Panc1 (cell line): ENCODE measurements around the gene OPN4. TPM values are rescaled to one million over a fixed set of nuclear protein-coding genes. Genes with fewer than 3 reads are reported as not detected.

Experiments used
- ATAC-seq: fragments of 200-7000 bp; cut with Tn5 transposase; 2 replicates; pipeline ENCODE4 v1.9.1; 2020; ENCODE audit warnings: mild to moderate bottlenecking, moderate library complexity
- BruUV-seq: library from RNA; stranded (reverse); fragments of 400-500 nt; replicated peaks from 2 replicates; lab custom pipeline; 2021; lab: Mats Ljungman, UMichigan
- CTCF ChIA-PET: fragments of 300-600 bp; sonication (Branson Sonifier 250); formaldehyde crosslinking; loops from one replicate; lab custom pipeline; 2022; ENCODE audit warnings: antibody characterized with exemption; lab: Charles Lee
- POLR2A ChIA-PET: fragments of 300-600 bp; sonication (Branson Sonifier 250); formaldehyde crosslinking; loops from one replicate; lab custom pipeline; 2022; ENCODE audit warnings: antibody characterized with exemption; lab: Charles Lee
- DNase-seq: peaks from one replicate; pipeline ENCODE4 v3.0.0-alpha.2; 2010; ENCODE audit warnings: low read depth, low spot score
- H3K27ac ChIP-seq: 2 replicates; pipeline ENCODE4 v1.5.1; 2011; ENCODE audit warnings: mild to moderate bottlenecking, low read length, inconsistent platforms
- H3K27me3 ChIP-seq: fragments of 200-500 bp; sonication (Bioruptor generic); 2 replicates; pipeline ENCODE4 v1.6.0; 2014; ENCODE audit warnings: low read length, inconsistent platforms; ENCODE audit not compliant: control insufficient read depth, insufficient read depth
- H3K36me3 ChIP-seq: fragments of 200-500 bp; sonication (Bioruptor generic); 2 replicates; pipeline ENCODE4 v1.5.1; 2014; ENCODE audit warnings: inconsistent platforms, mild to moderate bottlenecking, low read length, moderate library complexity; ENCODE audit not compliant: control insufficient read depth, insufficient read depth
- H3K4me1 ChIP-seq: 2 replicates; pipeline ENCODE4 v1.5.1; 2011; ENCODE audit warnings: inconsistent platforms, mild to moderate bottlenecking, low read length, moderate library complexity; ENCODE audit not compliant: control insufficient read depth, insufficient read depth
- H3K4me3 ChIP-seq, 2 experiments: 2 replicates each; pipeline ENCODE4 v1.5.1; 2011 to 2012; ENCODE audit warnings: low read depth in 2 of 2, low read length in 2 of 2, mild to moderate bottlenecking in 2 of 2, inconsistent platforms in 1 of 2, moderate library complexity in 1 of 2
- H3K9me3 ChIP-seq: fragments of 200-500 bp; sonication (Bioruptor generic); 2 replicates; pipeline ENCODE4 v1.5.1; 2014; ENCODE audit warnings: low read depth, mild to moderate bottlenecking, inconsistent platforms, low read length, moderate library complexity; ENCODE audit not compliant: control insufficient read depth, insufficient read depth
- POLR2AphosphoS5 ChIP-seq: IDR thresholded peaks from 2 replicates; pipeline ENCODE4 v1.6.1; 2012; ENCODE audit warnings: mild to moderate bottlenecking, low read depth, low read length, moderate library complexity
- SIN3A ChIP-seq: IDR thresholded peaks from 2 replicates; pipeline ENCODE4 v1.6.1; 2012; ENCODE audit warnings: low read depth, mild to moderate bottlenecking, low read length, moderate library complexity, borderline replicate concordance; ENCODE audit not compliant: insufficient read depth
- TCF7L2 ChIP-seq: IDR thresholded peaks from 2 replicates; pipeline ENCODE4 v1.6.1; 2011; ENCODE audit warnings: mild to moderate bottlenecking, low read depth, low read length, inconsistent platforms
- in situ Hi-C: cut with HindIII; loops from 2 replicates; pipeline ENCODE4 v1.10.0; 2016; ENCODE audit warnings: low sequenced_read_pairs, low pct_unique_long_range_greater_than_20kb
- intact Hi-C: fragments of 100-400 bp; cut with micrococcal nuclease; formaldehyde crosslinking; loops from one replicate; pipeline ENCODE4 v1.10.0; 2022; ENCODE audit not compliant: unreplicated experiment
- total RNA-seq: library from RNA; stranded (reverse); gene quantifications from one replicate; pipeline ENCODE4 v1.2.1, GENCODE V29; 2021; ENCODE audit not compliant: unreplicated experiment
- TF ChIP-seq, protein P1 (sequence below): fragments of 450-650 bp; IDR thresholded peaks from 2 replicates; pipeline ENCODE4 v1.5.1; 2017; ENCODE audit warnings: mild to moderate bottlenecking
- TF ChIP-seq, protein P2 (sequence below), 2 experiments: IDR thresholded peaks; 2 replicates each; pipeline ENCODE4 v1.6.1; 2011 to 2012; ENCODE audit warnings: low read depth in 2 of 2, control low read depth in 1 of 2, low read length in 1 of 2, mild to moderate bottlenecking in 1 of 2, moderate library complexity in 1 of 2; ENCODE audit not compliant: insufficient read depth in 1 of 2

The OPN4 gene
- total RNA-seq, 1 experiment from 2014 or later: not detected

DNA sequence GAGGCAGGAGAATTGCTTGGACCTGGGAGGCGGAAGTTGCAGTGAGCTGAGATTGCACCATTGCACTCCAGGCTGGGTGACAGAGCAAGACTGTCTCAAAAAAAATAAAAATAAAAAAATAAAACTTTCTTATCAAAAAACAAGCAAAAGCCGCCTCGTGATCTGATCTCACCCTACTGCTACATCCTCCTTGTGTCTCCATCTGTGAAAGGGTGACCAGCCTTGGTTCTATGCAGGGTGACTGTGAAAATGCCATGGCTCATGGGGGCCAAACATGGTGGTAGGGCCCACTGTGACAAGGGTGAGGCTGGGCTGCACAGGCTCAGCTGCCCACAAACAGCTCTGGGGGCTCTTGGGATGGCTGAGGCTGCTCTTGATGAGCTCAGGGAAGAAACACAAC, 968 bp upstream of the OPN4 start:
- in situ Hi-C loops (no loop called here), intact Hi-C loops (no loop called here)
- Histone ChIP-seq H3K36me3 (no peaks in the 10 kb centered on the region), H3K9me3 (no peaks in the 10 kb centered on the region), H3K4me1 (peaks cover 13% of the 10 kb centered on the region), H3K27ac (no peak overlapping the region), H3K27me3 (no peaks in the 10 kb centered on the region), H3K4me3 (no peak overlapping the region)
- ATAC-seq (no peak), DNase-seq (no peak)
- TF ChIP-seq TCF7L2: no peak
- no peak for TF ChIP-seq SIN3A
- no peak for TF ChIP-seq POLR2AphosphoS5
- TF ChIP-seq, protein P1, sequence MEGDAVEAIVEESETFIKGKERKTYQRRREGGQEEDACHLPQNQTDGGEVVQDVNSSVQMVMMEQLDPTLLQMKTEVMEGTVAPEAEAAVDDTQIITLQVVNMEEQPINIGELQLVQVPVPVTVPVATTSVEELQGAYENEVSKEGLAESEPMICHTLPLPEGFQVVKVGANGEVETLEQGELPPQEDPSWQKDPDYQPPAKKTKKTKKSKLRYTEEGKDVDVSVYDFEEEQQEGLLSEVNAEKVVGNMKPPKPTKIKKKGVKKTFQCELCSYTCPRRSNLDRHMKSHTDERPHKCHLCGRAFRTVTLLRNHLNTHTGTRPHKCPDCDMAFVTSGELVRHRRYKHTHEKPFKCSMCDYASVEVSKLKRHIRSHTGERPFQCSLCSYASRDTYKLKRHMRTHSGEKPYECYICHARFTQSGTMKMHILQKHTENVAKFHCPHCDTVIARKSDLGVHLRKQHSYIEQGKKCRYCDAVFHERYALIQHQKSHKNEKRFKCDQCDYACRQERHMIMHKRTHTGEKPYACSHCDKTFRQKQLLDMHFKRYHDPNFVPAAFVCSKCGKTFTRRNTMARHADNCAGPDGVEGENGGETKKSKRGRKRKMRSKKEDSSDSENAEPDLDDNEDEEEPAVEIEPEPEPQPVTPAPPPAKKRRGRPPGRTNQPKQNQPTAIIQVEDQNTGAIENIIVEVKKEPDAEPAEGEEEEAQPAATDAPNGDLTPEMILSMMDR: no peak
- TF ChIP-seq, protein P2, sequence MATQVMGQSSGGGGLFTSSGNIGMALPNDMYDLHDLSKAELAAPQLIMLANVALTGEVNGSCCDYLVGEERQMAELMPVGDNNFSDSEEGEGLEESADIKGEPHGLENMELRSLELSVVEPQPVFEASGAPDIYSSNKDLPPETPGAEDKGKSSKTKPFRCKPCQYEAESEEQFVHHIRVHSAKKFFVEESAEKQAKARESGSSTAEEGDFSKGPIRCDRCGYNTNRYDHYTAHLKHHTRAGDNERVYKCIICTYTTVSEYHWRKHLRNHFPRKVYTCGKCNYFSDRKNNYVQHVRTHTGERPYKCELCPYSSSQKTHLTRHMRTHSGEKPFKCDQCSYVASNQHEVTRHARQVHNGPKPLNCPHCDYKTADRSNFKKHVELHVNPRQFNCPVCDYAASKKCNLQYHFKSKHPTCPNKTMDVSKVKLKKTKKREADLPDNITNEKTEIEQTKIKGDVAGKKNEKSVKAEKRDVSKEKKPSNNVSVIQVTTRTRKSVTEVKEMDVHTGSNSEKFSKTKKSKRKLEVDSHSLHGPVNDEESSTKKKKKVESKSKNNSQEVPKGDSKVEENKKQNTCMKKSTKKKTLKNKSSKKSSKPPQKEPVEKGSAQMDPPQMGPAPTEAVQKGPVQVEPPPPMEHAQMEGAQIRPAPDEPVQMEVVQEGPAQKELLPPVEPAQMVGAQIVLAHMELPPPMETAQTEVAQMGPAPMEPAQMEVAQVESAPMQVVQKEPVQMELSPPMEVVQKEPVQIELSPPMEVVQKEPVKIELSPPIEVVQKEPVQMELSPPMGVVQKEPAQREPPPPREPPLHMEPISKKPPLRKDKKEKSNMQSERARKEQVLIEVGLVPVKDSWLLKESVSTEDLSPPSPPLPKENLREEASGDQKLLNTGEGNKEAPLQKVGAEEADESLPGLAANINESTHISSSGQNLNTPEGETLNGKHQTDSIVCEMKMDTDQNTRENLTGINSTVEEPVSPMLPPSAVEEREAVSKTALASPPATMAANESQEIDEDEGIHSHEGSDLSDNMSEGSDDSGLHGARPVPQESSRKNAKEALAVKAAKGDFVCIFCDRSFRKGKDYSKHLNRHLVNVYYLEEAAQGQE (IDR thresholded peaks at IDR 0.05; ENCODE audit: insufficient read depth in 1 of 2, low read depth in 2 of 2, low read length in 1 of 2): no peak
- no TSS peak for BruUV-seq
- ChIA-PET CTCF (no interaction called here), POLR2A (no interaction called here)

DNA sequence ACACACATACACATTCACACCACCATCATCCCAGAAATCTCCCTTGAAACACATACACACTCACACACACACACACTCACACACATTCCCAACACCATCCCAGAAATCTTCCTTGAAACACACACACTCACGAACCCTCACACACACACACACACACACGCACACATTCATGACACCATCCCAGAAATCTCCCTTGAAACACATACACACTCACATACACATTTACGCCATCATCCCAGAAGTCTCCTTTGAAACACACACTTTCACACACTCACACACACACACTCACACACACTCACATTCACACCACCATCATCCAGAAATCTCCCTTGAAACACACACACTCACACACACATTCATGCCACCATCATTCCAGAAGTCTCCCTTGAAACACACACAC, 360 bp upstream of the OPN4 start:
- Histone ChIP-seq H3K36me3 (no peaks in the 10 kb centered on the region), H3K9me3 (no peaks in the 10 kb centered on the region), H3K27me3 (no peaks in the 10 kb centered on the region), H3K4me1 (peaks cover 8% of the 10 kb centered on the region), H3K4me3 (no peak overlapping the region), H3K27ac (no peak overlapping the region)
- DNase-seq (no peak), ATAC-seq (no peak)
- ChIA-PET CTCF (no interaction called here), POLR2A (no interaction called here)
- in situ Hi-C loops (no loop called here), intact Hi-C loops (no loop called here)
- no TSS peak for BruUV-seq
- TF ChIP-seq SIN3A (no peak), TCF7L2 (no peak), POLR2AphosphoS5 (no peak)
- TF ChIP-seq, protein P2 (IDR thresholded peaks at IDR 0.05; ENCODE audit: insufficient read depth in 1 of 2, low read depth in 2 of 2, low read length in 1 of 2): no peak
- TF ChIP-seq, protein P1: no peak
